HL-60 (cell line): ENCODE results near the gene PTPRK.

Source experiments
- DNase-seq, 2 experiments: peaks; one replicate each; pipeline ENCODE4 v3.0.0-alpha.2; 2010 to 2020; ENCODE audit warnings: low read depth in 1 of 2, low spot score in 1 of 2
- H3K27ac ChIP-seq: fragments of 250-450 bp; sonication (Bioruptor Pico); replicated peaks from 2 replicates; pipeline ENCODE4 v1.5.1; 2020; ENCODE audit warnings: mild to moderate bottlenecking, moderate library complexity
- H3K27me3 ChIP-seq: fragments of 250-450 bp; sonication (Bioruptor Pico); 2 replicates; pipeline ENCODE4 v1.5.1; 2021; ENCODE audit warnings: mild to moderate bottlenecking, moderate library complexity; ENCODE audit not compliant: insufficient read depth, poor library complexity, severe bottlenecking
- H3K4me3 ChIP-seq: replicated peaks from 2 replicates; pipeline ENCODE4 v1.5.1; 2011; ENCODE audit warnings: mild to moderate bottlenecking, control low read depth, low read length; ENCODE audit not compliant: insufficient read depth
- GABPA ChIP-seq: IDR thresholded peaks from 2 replicates; pipeline ENCODE4 v1.6.1; 2012; ENCODE audit warnings: low read depth
- POLR2AphosphoS5 ChIP-seq: IDR thresholded peaks from 2 replicates; pipeline ENCODE4 v1.6.1; 2012; ENCODE audit warnings: low read depth
- SPI1 ChIP-seq: IDR thresholded peaks from 2 replicates; pipeline ENCODE4 v1.6.1; 2012; ENCODE audit warnings: low read depth, mild to moderate bottlenecking, borderline replicate concordance
- TF ChIP-seq, protein P1 (sequence below): IDR thresholded peaks from one replicate; pipeline ENCODE4 v1.5.1; 2011; ENCODE audit warnings: low read length, control low read depth, inconsistent platforms; ENCODE audit not compliant: insufficient read depth
- TF ChIP-seq, protein P2 (sequence below): IDR thresholded peaks from 2 replicates; pipeline ENCODE4 v1.6.1; 2012; ENCODE audit warnings: low read depth; ENCODE audit not compliant: insufficient replicate concordance

Gene PTPRK

GRCh38 chr6:128368213-128368944 is 152.0 kb downstream of the PTPRK start:
- H3K4me3 ChIP-seq, result no peak overlapping the region
- H3K27ac ChIP-seq, result no peak overlapping the region
- TF ChIP-seq POLR2AphosphoS5 (no peak), SPI1 (no peak), GABPA (no peak)
- TF ChIP-seq, protein P1, sequence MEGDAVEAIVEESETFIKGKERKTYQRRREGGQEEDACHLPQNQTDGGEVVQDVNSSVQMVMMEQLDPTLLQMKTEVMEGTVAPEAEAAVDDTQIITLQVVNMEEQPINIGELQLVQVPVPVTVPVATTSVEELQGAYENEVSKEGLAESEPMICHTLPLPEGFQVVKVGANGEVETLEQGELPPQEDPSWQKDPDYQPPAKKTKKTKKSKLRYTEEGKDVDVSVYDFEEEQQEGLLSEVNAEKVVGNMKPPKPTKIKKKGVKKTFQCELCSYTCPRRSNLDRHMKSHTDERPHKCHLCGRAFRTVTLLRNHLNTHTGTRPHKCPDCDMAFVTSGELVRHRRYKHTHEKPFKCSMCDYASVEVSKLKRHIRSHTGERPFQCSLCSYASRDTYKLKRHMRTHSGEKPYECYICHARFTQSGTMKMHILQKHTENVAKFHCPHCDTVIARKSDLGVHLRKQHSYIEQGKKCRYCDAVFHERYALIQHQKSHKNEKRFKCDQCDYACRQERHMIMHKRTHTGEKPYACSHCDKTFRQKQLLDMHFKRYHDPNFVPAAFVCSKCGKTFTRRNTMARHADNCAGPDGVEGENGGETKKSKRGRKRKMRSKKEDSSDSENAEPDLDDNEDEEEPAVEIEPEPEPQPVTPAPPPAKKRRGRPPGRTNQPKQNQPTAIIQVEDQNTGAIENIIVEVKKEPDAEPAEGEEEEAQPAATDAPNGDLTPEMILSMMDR, result no peak
- TF ChIP-seq, protein P2, sequence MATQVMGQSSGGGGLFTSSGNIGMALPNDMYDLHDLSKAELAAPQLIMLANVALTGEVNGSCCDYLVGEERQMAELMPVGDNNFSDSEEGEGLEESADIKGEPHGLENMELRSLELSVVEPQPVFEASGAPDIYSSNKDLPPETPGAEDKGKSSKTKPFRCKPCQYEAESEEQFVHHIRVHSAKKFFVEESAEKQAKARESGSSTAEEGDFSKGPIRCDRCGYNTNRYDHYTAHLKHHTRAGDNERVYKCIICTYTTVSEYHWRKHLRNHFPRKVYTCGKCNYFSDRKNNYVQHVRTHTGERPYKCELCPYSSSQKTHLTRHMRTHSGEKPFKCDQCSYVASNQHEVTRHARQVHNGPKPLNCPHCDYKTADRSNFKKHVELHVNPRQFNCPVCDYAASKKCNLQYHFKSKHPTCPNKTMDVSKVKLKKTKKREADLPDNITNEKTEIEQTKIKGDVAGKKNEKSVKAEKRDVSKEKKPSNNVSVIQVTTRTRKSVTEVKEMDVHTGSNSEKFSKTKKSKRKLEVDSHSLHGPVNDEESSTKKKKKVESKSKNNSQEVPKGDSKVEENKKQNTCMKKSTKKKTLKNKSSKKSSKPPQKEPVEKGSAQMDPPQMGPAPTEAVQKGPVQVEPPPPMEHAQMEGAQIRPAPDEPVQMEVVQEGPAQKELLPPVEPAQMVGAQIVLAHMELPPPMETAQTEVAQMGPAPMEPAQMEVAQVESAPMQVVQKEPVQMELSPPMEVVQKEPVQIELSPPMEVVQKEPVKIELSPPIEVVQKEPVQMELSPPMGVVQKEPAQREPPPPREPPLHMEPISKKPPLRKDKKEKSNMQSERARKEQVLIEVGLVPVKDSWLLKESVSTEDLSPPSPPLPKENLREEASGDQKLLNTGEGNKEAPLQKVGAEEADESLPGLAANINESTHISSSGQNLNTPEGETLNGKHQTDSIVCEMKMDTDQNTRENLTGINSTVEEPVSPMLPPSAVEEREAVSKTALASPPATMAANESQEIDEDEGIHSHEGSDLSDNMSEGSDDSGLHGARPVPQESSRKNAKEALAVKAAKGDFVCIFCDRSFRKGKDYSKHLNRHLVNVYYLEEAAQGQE, result no peak
- no peak for DNase-seq
- no peaks in the 10 kb centered on the region for H3K27me3 ChIP-seq

DNA sequence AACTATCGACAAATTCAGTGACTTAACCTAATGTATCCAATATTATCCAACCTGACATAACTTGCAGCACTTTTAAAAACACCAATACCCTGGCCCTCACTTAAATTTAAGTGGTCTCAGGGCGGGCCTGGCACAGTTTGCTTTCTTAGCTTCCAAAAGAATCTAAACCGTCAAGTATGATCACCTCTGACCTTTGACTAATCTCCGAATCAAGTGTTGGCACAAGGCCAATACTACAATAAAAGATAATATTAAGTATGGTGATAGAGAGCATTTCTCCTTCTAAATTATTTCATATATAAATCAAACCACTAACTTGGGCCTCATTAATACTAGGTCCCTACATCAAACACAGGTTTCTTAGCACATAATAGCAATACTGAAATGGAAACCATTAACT is 153.0 kb downstream of the PTPRK start:
- Histone ChIP-seq H3K27me3 (no peaks in the 10 kb centered on the region), H3K27ac (no peak overlapping the region), H3K4me3 (no peak overlapping the region)
- DNase-seq, result no peak
- no peak for TF ChIP-seq SPI1
- no peak for TF ChIP-seq POLR2AphosphoS5
- TF ChIP-seq, protein P2, result no peak
- no peak for TF ChIP-seq GABPA
- TF ChIP-seq, protein P1, result no peak

DNA sequence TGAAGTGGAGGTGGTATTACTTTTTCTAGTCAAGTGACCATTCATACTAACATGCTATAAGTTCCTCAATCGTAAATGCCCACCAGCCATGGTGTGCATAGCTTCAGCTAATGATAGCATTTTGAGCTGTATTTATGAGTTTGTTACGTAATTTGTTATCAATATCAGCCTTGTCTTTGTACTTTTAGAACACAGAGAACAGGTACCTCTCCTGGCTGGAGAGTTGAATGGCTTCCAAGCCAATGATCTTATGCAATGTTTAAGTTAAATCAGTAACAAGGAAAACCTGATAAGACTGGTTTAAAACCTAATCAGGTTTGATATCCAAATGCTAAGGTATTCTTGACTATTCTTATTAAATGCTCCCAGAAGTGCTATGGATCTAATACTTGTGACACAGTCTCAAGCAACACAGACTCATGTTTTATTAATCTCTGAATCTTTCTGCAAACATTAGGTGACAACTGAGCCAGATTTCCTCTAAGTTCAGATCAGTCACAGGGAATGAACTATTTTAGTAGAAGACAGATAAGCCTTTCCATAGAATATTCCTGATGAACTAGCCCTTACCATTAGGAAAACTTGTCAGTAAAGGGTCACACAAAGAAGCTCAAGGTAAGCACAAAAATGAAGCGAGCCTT is 154.8 kb downstream of the PTPRK start:
- TF ChIP-seq SPI1 (no peak), GABPA (no peak), POLR2AphosphoS5 (no peak)
- H3K27me3 ChIP-seq, result no peaks in the 10 kb centered on the region

DNA sequence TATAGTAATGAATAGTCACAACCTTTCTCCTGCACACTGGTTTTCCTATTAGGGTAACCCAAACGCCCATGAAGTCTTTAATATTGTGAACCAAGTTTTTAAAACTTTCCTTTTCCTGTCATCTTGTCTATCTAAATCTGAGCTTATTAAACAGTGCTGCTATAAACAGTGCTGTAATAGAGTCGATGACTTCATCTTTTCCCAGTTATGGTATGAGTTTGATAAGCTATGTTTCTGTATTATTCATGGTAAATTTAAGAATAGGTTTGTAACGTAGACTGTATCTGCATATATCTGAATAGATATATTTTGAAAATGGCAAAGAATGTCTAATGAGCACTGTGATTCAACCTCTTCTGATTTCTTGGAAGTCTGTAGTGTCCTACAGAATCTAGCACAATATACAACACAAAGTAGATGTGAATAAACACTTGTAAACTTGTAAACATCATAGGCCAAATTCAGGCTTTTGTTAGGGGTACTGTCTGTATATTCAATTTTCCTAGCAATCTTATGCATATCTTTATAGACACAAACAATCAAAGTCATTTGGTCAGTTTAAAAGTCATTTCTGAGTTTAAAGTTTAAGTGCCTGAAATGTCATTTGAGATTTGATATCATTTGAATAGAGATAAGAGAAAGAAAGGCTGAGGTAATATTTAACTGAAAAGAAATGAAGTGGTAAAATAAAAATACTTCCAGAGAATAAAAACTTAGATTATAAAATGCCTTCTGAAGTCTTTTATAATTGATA is 155.5 kb downstream of the PTPRK start:
- no peak overlapping the region for H3K4me3 ChIP-seq
- no peaks in the 10 kb centered on the region for H3K27me3 ChIP-seq
- DNase-seq, result no peak
- TF ChIP-seq GABPA, result no peak
- TF ChIP-seq SPI1, result no peak
- TF ChIP-seq, protein P1, result no peak
- TF ChIP-seq, protein P2, result no peak
- TF ChIP-seq POLR2AphosphoS5, result no peak
- H3K27ac ChIP-seq, result no peak overlapping the region

More for the DNA sequence above, 154.8 kb downstream of the PTPRK start:
- no peak overlapping the region for H3K4me3 ChIP-seq
- H3K27ac ChIP-seq, result no peak overlapping the region
- DNase-seq, result no peak
